NCI-H128 (cell line): ENCODE measurements around the gene PDGFRB.

Source experiments
- DNase-seq: peaks from one replicate; lab custom pipeline; 2025; ENCODE audit not compliant: unreplicated experiment; lab: John Stamatoyannopoulos, UW

The PDGFRB gene

GRCh38 chr5:150117945-150118560 lies 37.6 kb downstream of the PDGFRB start:
- no peak for DNase-seq

DNA sequence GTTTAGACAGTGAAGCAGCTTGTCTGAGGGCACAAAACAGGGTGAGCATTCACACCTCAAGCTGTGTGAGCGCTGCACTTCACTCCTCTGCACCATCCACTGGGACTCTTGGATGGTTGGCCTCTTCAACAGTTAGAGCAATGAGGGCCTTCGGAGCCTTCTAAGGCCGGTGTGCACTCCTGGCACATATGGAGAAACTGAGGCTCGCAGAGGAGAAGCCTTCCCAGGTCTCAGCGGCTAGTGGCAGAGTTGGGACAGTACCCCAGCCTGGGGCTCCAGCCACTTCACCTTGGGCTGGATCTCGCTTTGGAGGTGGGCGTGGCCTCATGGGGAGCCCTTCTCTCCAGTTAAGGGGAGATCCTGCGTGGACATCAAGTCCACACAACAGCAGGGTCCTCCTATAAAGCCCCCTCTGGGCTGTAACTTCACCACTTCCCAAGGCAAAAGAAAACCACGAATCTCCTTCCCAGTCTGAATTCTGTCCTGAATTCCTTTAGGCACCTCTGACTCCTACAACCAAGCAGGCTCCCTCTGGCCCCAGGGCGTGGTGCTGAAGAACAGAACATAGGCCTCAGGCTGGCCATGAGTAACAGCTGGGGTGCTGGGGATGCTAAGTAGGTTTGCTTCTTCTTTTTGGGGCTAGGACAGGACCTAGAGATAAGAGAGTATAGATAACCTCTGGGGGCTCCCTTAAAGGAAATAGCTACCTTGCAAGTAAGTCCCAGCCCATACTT lies 38.8 kb downstream of the PDGFRB start:
- DNase-seq: no peak

- DNase-seq: no peak
Observed at GRCh38 chr5:150114773-150115408, 40.8 kb downstream of the PDGFRB start.

DNA sequence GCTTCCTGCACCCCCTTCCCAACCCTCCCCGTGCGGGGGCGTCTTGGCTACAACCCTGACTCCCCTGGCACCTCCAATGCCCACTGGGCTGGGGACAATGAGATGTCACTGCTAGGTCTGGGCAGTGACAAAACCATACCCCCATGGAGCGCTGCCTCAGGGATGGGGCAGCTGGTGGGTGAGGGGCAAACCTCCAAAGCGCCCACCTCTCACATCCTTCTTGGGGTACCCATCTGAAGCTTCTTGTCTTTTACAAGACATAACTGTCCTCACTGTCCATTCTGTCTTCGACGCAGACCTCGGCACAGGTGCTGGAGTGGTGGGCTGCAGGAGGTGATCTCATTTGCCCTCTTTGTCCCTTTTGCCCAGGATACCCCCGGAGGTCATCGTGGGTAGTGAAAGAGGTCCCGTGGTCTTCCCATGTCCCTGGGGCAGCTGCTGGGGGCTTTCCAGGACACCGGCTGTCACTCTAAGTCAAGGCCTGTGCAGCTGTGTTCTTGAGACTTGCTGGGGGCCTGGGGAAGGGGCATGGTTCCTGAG lies 41.5 kb downstream of the PDGFRB start:
- no peak for DNase-seq

DNA sequence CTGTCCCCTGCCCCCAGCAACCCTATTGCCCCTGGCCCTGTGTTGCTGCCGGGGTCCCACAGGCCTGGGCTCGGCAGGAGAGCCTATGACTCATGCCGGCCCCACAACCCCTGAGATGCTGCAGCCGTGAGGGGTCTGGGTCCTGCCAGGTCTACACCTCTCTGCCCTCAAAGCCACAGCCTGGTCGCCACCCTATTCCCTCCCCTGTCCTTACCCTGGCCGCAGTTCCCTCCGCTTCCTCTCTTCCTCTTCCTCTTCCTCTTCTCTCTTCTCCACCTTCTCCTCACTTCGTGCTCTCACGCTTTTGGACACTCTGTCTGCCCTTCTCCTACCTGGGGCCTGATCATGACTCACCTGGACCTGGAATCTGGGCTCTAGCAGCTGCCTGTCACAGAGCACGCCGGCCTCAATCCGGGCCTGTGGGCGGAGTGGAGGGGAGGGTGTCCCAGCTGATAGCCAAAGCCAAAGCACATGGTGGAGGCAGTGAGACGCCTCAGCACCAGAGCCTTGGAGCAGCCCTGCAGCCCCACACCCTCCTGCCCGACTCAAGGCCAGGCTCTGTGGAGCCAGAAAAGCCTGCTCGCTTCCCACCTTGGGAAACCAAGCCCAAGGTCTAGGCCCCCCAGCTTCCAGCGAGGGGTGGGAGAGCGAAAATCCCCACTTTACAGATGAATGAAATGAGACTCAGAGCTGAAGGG lies 42.4 kb downstream of the PDGFRB start:
- no peak for DNase-seq

GRCh38 chr5:150112201-150113046 lies 43.2 kb downstream of the PDGFRB start:
- DNase-seq: no peak

- no peak for DNase-seq
Observed at GRCh38 chr5:150111122-150111521, 44.5 kb downstream of the PDGFRB start.

- no peak for DNase-seq
Observed at GRCh38 chr5:150109921-150110320, 45.7 kb downstream of the PDGFRB start.

DNA sequence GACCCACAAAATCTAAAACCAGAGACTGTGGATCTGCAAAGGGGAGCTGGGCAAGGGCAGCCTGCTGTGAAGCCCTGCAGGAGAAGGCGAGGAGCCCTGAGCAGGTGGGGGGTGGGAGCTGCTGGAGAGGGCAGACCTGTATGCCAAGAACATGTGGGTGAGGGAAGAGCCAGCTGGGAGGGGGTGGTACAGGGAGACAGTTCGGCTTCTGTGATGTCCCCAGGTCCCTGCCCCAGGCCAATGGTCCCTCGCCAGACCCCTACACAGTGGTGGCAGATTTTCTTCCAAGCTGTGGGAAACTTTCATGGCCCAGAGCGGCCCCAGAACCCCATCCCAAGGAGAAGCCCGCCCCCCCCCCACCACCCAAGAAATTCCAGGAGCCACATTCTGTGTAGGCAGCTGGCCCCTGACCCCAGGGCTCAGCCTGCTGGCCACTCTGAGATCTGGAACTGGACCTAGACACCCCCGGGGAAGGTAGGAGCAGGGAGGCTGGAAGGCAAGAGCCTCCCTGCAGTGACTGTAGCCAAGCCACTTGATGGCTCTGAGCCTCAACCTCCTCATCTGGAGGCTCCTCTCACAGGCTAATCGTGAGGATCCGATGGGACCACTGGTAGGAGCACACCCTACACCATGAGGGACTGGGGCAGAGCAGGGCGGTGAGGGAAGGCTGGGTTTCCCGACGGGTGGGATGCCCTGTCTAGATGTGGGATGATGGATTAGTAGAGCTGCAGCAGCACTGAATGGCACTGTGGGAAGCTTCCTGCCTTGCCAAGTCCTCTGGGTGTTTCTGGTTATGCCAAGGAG lies 46.7 kb downstream of the PDGFRB start:
- DNase-seq: no peak

DNA sequence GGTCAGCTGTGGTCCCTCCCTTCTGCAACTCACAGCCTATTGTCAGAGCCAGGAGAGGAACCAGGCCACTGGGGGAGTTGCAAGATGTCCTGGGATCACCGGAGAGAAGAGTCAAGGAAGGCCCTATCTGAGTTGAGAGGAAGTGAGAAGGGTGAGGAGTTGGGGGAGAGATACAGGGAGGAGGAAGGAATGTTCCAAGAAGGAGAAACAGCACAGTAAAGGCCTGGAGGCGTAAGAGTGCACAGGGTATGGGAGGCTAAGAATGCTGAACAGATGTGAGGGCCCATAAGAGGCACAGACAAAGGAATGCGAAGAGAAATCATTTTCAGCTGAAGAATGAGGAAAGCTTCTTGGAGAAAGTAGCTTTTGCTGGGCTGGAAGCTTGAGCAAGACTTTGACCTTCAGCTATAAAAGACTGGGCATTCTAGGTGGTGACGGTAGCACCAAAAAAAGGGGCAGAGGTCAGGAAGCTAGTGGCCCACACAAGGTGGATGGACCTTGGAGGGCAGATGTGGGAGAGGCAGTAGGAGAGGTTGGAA lies 47.7 kb downstream of the PDGFRB start:
- no peak for DNase-seq

- no peak for DNase-seq
Observed at GRCh38 chr5:150106674-150107426, 48.8 kb downstream of the PDGFRB start.

- no peak for DNase-seq
Observed at GRCh38 chr5:150105928-150106615, 49.6 kb downstream of the PDGFRB start.

GRCh38 chr5:150104550-150104870 lies 51.1 kb downstream of the PDGFRB start:
- no peak for DNase-seq

DNA sequence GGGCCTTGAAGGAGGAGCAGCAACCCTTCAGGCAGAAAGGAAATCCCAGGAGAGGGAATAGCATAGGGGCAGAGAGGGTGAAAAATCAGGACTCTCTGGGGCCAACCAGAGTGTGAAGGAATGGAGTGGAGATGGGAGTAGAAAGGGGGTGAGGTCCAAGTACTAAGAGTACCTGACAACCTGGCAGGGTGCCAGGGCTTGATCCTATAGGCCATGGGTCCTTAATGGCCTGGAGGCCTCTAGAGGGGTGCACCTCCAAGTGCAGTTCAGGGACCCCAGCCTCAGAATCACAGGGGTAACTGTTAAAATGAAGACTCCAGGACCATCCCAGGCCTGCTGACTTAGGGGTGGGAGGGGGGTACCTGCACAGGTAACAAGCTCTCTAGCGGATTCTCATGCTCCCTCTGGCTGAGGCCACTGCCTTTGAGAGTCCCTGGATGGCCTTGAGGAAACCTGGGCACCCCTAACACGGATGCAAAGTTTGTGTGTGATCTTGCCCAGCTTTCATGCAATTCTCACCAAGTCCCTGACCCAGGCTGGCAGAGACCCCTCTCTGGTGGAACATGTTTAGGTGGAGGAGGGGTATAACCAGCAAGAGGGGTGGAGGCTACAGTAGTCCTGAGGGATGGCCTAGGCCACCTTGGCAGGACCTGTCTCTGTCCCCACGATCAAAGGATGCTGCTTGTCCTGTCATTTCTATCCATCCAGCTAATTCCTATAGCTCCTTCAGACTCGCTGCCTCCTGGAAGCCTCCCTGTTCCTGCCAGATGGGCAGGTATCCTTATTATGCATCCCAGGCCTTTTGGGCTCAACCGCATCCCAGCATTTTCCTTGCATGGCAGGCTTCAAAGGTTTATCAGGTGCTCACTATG lies 51.7 kb downstream of the PDGFRB start:
- DNase-seq: no peak

DNA sequence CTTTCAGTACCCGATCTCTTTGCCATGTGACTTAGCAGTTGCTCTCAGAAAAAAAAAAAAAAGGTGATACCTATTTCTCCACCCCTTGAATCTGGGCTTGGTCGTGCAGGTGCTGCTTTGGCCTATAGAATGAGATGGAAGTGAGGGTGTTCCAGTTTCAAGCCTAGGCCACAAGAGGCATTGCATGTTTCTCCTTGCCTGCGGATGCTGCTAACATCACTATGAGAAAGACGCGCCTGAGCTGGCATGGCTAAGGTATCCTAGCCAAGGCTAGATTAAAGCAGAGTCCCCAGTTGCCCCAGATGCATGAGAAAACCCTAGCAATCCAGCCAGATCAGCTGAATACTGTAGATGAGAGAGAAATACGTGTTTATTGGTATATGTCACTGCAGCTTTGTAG lies 54.6 kb downstream of the PDGFRB start:
- DNase-seq: no peak

- no peak for DNase-seq
Observed at GRCh38 chr5:150097152-150097551, 58.5 kb downstream of the PDGFRB start.

DNA sequence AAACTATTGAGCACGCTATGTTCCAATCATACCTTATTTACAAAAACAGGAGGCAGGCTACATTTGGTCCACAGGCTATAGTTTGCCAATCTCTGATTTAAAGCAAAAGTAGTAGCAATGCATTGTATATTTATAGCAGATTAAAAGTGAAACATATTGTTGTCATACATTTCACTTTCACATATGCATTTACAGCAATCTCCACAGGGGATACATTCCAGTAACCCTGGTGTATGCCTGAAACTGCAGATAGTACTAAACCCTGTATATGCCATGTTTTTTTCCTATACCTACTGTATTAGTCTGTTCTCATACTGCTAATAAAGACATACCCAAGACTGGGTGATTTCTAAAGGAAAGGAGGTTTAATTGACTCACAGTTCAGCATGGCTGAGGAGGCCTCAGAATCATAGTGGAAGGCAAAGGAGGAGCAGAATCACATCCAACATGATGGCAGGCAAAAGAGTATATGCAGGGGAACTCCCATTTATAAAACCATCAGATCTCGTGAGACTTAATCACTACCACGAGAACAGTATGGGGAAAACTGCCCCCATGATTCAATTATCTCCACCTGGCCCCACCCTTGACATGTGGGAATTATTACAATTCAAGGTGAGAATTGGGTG lies 63.4 kb downstream of the PDGFRB start:
- DNase-seq: no peak
